Stimulated activated CD4-positive, alpha-beta T cell treated with anti-CD3 and anti-CD28 coated beads, Interleukin-15, amount 100 ng/mL, for 1 hour (primary cell): ENCODE measurements around the gene GPA33.
A peak's percentile ranks its signal among the peaks of the same experiment; 100 is the strongest.

ENCODE experiments used
- DNase-seq, 2 donors: peaks; one replicate each; pipeline ENCODE4 v3.0.0-alpha.2; 2020; ENCODE audit warnings: low read depth in 1 of 2, low spot score in 1 of 2

The GPA33 gene

GRCh38 chr1:167090314-167090942, at the start of gene GPA33:
Gene GPA33, minus strand, starts transcription at chr1:167090377. Its CDS starts 90 bp downstream, at chr1:167090287.
- DNase-seq, result no peak

GRCh38 chr1:167138703-167139102, 48.5 kb upstream of the GPA33 start:
- no peak for DNase-seq

GRCh38 chr1:167137793-167138510, 47.8 kb upstream of the GPA33 start:
- no peak for DNase-seq

- no peak for DNase-seq
Measured at GRCh38 chr1:167137332-167137781, 47.2 kb upstream of the GPA33 start.

GRCh38 chr1:167136806-167137205, 46.6 kb upstream of the GPA33 start:
- DNase-seq, result no peak

- DNase-seq, result no peak
Measured at GRCh38 chr1:167136191-167136614, 46.0 kb upstream of the GPA33 start.

GRCh38 chr1:167135281-167135840, 45.2 kb upstream of the GPA33 start:
- DNase-seq, result no peak

GRCh38 chr1:167132301-167133010, 42.3 kb upstream of the GPA33 start:
- no peak for DNase-seq

- no peak for DNase-seq
Measured at GRCh38 chr1:167130829-167131510, 40.8 kb upstream of the GPA33 start.

- no peak for DNase-seq
Measured at GRCh38 chr1:167128261-167129227, 38.4 kb upstream of the GPA33 start.

GRCh38 chr1:167127661-167128060, 37.5 kb upstream of the GPA33 start:
- DNase-seq, result no peak

- no peak for DNase-seq
Measured at GRCh38 chr1:167127236-167127635, 37.1 kb upstream of the GPA33 start.

GRCh38 chr1:167126811-167127210, 36.6 kb upstream of the GPA33 start:
- DNase-seq, result no peak

- DNase-seq, result no peak
Measured at GRCh38 chr1:167126317-167126716, 36.1 kb upstream of the GPA33 start.

- DNase-seq, result no peak
Measured at GRCh38 chr1:167122568-167122967, 32.4 kb upstream of the GPA33 start.

GRCh38 chr1:167122121-167122480, 31.9 kb upstream of the GPA33 start:
- no peak for DNase-seq

- peak; percentile 4 to 10 for DNase-seq
Measured at GRCh38 chr1:167121375-167122120, 31.4 kb upstream of the GPA33 start.

GRCh38 chr1:167120899-167121298, 30.7 kb upstream of the GPA33 start:
- DNase-seq, result no peak

- DNase-seq, result no peak
Measured at GRCh38 chr1:167119696-167120095, 29.5 kb upstream of the GPA33 start.
